Measurements from ENCODE around the gene DNAJA4. TPM values are rescaled to one million over a fixed set of nuclear protein-coding genes. Genes with fewer than 3 reads are reported as not detected.

DNAJA4 gene
- total and polyA plus RNA-seq, 9 of the 15 experiments (the other 6 are each of a cell fraction or from before 2014, with no cell fraction given), result 0.11 to 1.0 (median 0.16) TPM; not detected in 4

GRCh38 chr15:78299101-78299930 is 35.0 kb downstream of the DNAJA4 start, which contains the start of gene SKIC8:
Gene SKIC8 (minus strand): TSS chr15:78299609. CDS start chr15:78295686, 3,923 bp downstream.
- peak within 1 kb of the TSS; percentile 92 for H3K27ac ChIP-seq (ENCODE audit: extremely low read depth, low read depth, low read length)
- intact Hi-C loops (cut with micrococcal nuclease) (no loop called here), in situ Hi-C loops (cut with MboI) (no loop called here)
- H3K4me1 ChIP-seq (replicated peaks in 1 of 2; ENCODE audit: control insufficient read depth in 2 of 2, insufficient read depth in 2 of 2, low read length in 2 of 2), result peaks cover 23 to 28% of the 10 kb centered on the region in 2 experiments
- peaks cover 40% of the 10 kb centered on the region for H3K79me2 ChIP-seq (ENCODE audit: control insufficient read depth, insufficient read depth, low read length)
- no peaks in the 10 kb centered on the region for H3K27me3 ChIP-seq (ENCODE audit: control insufficient read depth in 2 of 2, insufficient read depth in 2 of 2, low read length in 2 of 2)
- ATAC-seq, result peak; percentile 91
- H3K9me3 ChIP-seq (replicated peaks; ENCODE audit: control insufficient read depth, insufficient read depth, low read depth, low read length), result no peaks in the 10 kb centered on the region
- H3K9ac ChIP-seq (ENCODE audit: insufficient read depth in 1 of 2, low read depth in 2 of 2, low read length in 2 of 2), result peak within 1 kb of the TSS; percentile 85 to 100
- H2AFZ ChIP-seq (ENCODE audit: low read depth, low read length), result peak within 1 kb of the TSS; percentile 79
- ChIA-PET CTCF (ENCODE audit: low intra/inter-chr PET ratio) (no interaction called here), POLR2A (interaction anchor here (0.7 to 2.4 kb wide), 20 partner anchors 8 to 241 kb away, joined by 3 to 12 read pairs (median 4); partner anchors contain the start of genes IREB2 and PSMA4)
- FAIRE-seq, result peak; percentile 98
- peak; percentile 92 to 97 (median 94) for DNase-seq (ENCODE audit: extremely low read depth in 1 of 4, low spot score in 3 of 4)
- H3K4me2 ChIP-seq (ENCODE audit: insufficient read depth, low read length), result peak within 1 kb of the TSS; percentile 89
- BruUV-seq (replicated peaks), result TSS peak; percentile 75
- under 1% methylated on average over 51 of the region's 55 CpGs for WGBS (ENCODE audit: insufficient coverage, low coverage, missing lambda C conversion rate)
- H4K20me1 ChIP-seq (replicated peaks; ENCODE audit: control insufficient read depth, insufficient read depth, low read length), result no peaks in the 10 kb centered on the region
- peak within 1 kb of the TSS; percentile 82 for H3K4me3 ChIP-seq
- peaks cover 24% of the 10 kb centered on the region for H3K36me3 ChIP-seq (ENCODE audit: control insufficient read depth, insufficient read depth, low read length)
- H3K9me1 ChIP-seq (ENCODE audit: control insufficient read depth, insufficient read depth, low read length), result no peaks in the 10 kb centered on the region
- no peak for TF ChIP-seq PCBP1 (IDR thresholded peaks at IDR 0.05; ENCODE audit: low read depth, low read length, poor library complexity, severe bottlenecking)
- no peak for TF ChIP-seq CHD7 (IDR thresholded peaks at IDR 0.05; ENCODE audit: low read depth, low read length)
- TF ChIP-seq BCOR (IDR thresholded peaks at IDR 0.05), result no peak
- TF ChIP-seq CCNT2 (IDR thresholded peaks at IDR 0.05; ENCODE audit: borderline replicate concordance, extremely low read depth, insufficient read length, low read depth, low read length), result peak; percentile 82
- peak; percentile 64 for TF ChIP-seq NFIC (IDR thresholded peaks at IDR 0.05)
- TF ChIP-seq ZNF23 (CRISPR knock-in tag; IDR thresholded peaks at IDR 0.05), result no peak
- no peak; the same call in 1 of the 2 replicates for TF ChIP-seq USF1 (CRISPR knock-in tag; IDR thresholded peaks at IDR 0.05)
- TF ChIP-seq SRSF9 (IDR thresholded peaks at IDR 0.05; ENCODE audit: borderline replicate concordance, low read depth, low read length), result no peak
- peak in 1 of 2 experiments; percentile 35; a peak in 1 of 4 replicates for TF ChIP-seq RCOR1 (IDR thresholded peaks at IDR 0.05; ENCODE audit: borderline replicate concordance in 1 of 2, low read depth in 2 of 2, low read length in 2 of 2)

All from K562 (cell line).